Osteoblast (primary cell): ENCODE data around the gene FBN2. TPM values are rescaled to one million over a fixed set of nuclear protein-coding genes. Genes with fewer than 3 reads are reported as not detected.
A peak's percentile ranks its signal among the peaks of the same experiment; 100 is the strongest.

Experiments used
- DNase-seq: peaks from one replicate; pipeline ENCODE4 v3.0.0; 2011; ENCODE audit warnings: low spot score, mixed read lengths; ENCODE audit not compliant: insufficient read length; ENCODE audit errors: missing footprints
- H2AFZ ChIP-seq: 2 replicates; pipeline ENCODE4 v1.6.0; 2011; ENCODE audit warnings: mild to moderate bottlenecking, low read length
- H3K27ac ChIP-seq: 2 replicates; pipeline ENCODE4 v1.5.1; 2011; ENCODE audit warnings: mild to moderate bottlenecking, low read depth, low read length, moderate library complexity
- H3K27me3 ChIP-seq: 2 replicates; pipeline ENCODE4 v1.6.0; 2012; ENCODE audit warnings: mild to moderate bottlenecking, control low read depth, inconsistent platforms, low read length, moderate library complexity; ENCODE audit not compliant: insufficient read depth
- H3K36me3 ChIP-seq: 2 replicates; pipeline ENCODE4 v1.5.1; 2011; ENCODE audit warnings: mild to moderate bottlenecking, low read length, control low read depth, moderate library complexity; ENCODE audit not compliant: insufficient read depth
- H3K4me1 ChIP-seq: 2 replicates; pipeline ENCODE4 v1.5.1; 2011; ENCODE audit warnings: mild to moderate bottlenecking, low read length, control low read depth, moderate library complexity; ENCODE audit not compliant: insufficient read depth
- H3K4me2 ChIP-seq: 2 replicates; pipeline ENCODE4 v1.6.0; 2011; ENCODE audit warnings: mild to moderate bottlenecking, low read length; ENCODE audit not compliant: insufficient read depth
- H3K4me3 ChIP-seq: fragments of 200-600 bp; sonication (generic); 3 replicates; pipeline ENCODE4 v1.5.1; 2012; ENCODE audit warnings: mild to moderate bottlenecking, low read length, inconsistent platforms; ENCODE audit not compliant: insufficient read depth
- H3K79me2 ChIP-seq: 2 replicates; pipeline ENCODE4 v1.6.0; 2012; ENCODE audit warnings: mild to moderate bottlenecking, low read length, control low read depth, inconsistent platforms; ENCODE audit not compliant: insufficient read depth
- H3K9me3 ChIP-seq: 2 replicates; pipeline ENCODE4 v1.5.1; 2011; ENCODE audit warnings: low read depth, low read length, control low read depth
- H4K20me1 ChIP-seq: 2 replicates; pipeline ENCODE4 v1.6.0; 2012; ENCODE audit warnings: mild to moderate bottlenecking, low read length, control low read depth; ENCODE audit not compliant: insufficient read depth
- CTCF ChIP-seq: IDR thresholded peaks from 2 replicates; pipeline ENCODE4 v1.5.1; 2011; ENCODE audit warnings: mild to moderate bottlenecking, low read depth, low read length, moderate library complexity; ENCODE audit errors: extremely low read depth
- total RNA-seq: library from RNA; depleted of rRNA; stranded (reverse); fragments of >200 nt; gene quantifications from 2 replicates; pipeline ENCODE4 v1.2.3, GENCODE V29; 2012

FBN2 gene
- total RNA-seq, 1 donor = 16.6 TPM

- Histone ChIP-seq H3K9me3 (no peaks in the 10 kb centered on the region), H3K4me3 (peak overlapping the region; percentile 12), H3K36me3 (no peaks in the 10 kb centered on the region), H3K4me2 (peak overlapping the region; percentile 43), H4K20me1 (no peaks in the 10 kb centered on the region), H3K27ac (peak overlapping the region; percentile 85), H3K27me3 (no peaks in the 10 kb centered on the region), H3K79me2 (no peaks in the 10 kb centered on the region), H3K4me1 (peaks cover 16% of the 10 kb centered on the region), H2AFZ (peak overlapping the region; percentile 79)
- DNase-seq = peak; percentile 90
- TF ChIP-seq CTCF = no peak
These were observed 321.0 kb downstream of the FBN2 start for GRCh38 chr5:128216860-128217531.

DNA sequence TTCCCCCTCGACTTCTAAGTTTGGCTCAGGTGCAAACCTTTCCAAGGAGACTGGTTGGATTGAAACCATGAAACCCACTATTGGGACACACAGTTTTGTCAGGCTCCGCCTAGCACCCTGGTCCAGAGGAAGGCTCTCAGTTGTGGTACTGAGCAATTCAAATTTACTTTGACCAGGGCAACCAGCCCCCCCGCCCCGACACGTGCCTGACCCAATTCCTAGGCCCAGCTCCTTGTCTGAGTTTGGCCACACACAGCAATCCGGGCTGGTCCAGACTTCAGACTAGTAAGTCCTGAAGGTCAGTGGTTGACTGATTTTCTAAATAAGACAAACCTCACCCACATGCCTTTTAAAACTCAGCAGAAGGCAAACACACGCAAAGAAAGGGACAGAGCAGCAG, 321.8 kb downstream of the FBN2 start:
- Histone ChIP-seq H3K36me3 (no peaks in the 10 kb centered on the region), H3K79me2 (no peaks in the 10 kb centered on the region), H2AFZ (peak overlapping the region; percentile 79), H4K20me1 (no peaks in the 10 kb centered on the region), H3K27ac (peak overlapping the region; percentile 85), H3K9me3 (no peaks in the 10 kb centered on the region), H3K4me3 (no peak overlapping the region), H3K4me1 (peaks cover 16% of the 10 kb centered on the region), H3K4me2 (peak overlapping the region; percentile 43), H3K27me3 (no peaks in the 10 kb centered on the region)
- DNase-seq = no peak
- no peak for TF ChIP-seq CTCF

DNA sequence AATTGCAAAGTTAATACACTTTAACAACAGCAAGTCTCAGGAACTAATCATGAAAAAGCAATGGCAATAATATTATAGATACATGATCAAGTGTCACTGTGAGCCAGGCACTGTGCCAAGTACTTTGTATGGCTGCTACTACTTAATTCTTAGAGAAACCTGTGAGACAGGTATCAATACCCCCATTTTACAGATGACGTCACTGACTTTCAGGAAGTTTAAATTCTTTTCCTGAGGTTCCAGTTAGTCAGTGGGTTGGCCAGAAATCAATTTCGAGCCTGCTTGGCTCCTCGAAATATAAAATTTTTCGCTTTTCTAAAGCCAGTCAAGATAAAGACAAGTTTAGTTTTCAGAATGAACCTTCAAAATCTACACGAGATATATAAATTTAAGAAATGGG, 324.2 kb downstream of the FBN2 start:
- TF ChIP-seq CTCF = no peak
- Histone ChIP-seq H2AFZ (no peak overlapping the region), H3K4me2 (no peak overlapping the region), H3K79me2 (no peaks in the 10 kb centered on the region), H3K36me3 (no peaks in the 10 kb centered on the region), H3K4me3 (no peak overlapping the region), H3K27me3 (no peaks in the 10 kb centered on the region), H3K4me1 (peaks cover 16% of the 10 kb centered on the region), H3K9me3 (no peaks in the 10 kb centered on the region), H4K20me1 (no peaks in the 10 kb centered on the region), H3K27ac (no peak overlapping the region)
- no peak for DNase-seq

DNA sequence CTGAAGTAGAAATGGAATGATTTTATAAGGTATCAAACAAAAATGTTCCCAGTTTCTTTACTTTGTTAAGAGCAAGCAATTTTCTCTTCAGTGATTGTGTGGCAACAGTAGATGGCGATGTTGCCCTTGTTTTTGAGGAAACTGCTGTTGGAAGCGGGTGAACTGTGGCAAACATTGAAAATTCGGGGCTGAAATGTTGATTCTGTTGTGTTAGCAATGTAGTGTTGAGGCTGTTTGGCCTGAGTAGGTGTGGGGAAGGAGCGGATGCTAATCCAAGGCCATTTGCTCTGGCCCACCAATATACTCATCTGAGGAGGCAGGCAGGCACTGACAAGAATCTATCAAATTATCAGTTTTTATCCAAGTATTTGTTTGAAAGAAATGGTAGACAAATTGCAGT, 324.7 kb downstream of the FBN2 start:
- Histone ChIP-seq H2AFZ (no peak overlapping the region), H3K27ac (no peak overlapping the region), H3K27me3 (no peaks in the 10 kb centered on the region), H3K79me2 (no peaks in the 10 kb centered on the region), H4K20me1 (no peaks in the 10 kb centered on the region), H3K36me3 (no peaks in the 10 kb centered on the region), H3K4me1 (peaks cover 16% of the 10 kb centered on the region), H3K9me3 (no peaks in the 10 kb centered on the region), H3K4me2 (no peak overlapping the region), H3K4me3 (no peak overlapping the region)
- DNase-seq = peak; percentile 83
- peak; percentile 81 for TF ChIP-seq CTCF
